DND-41 (cell line): ENCODE measurements around the gene TMEM63C.

Experiments
- CTCF ChIP-seq: IDR thresholded peaks from 2 replicates; pipeline ENCODE4 v1.5.1; 2012; ENCODE audit warnings: borderline replicate concordance, low read length, moderate library complexity, mild to moderate bottlenecking; ENCODE audit not compliant: poor library complexity, severe bottlenecking; ENCODE audit errors: extremely low read depth
- EZH2 ChIP-seq: IDR thresholded peaks from 3 replicates; pipeline ENCODE4 v1.6.1; 2012; ENCODE audit warnings: borderline replicate concordance, low read depth, mild to moderate bottlenecking, moderate library complexity, low read length, inconsistent platforms; ENCODE audit not compliant: severe bottlenecking

- TF ChIP-seq CTCF (no peak), EZH2 (no peak)
Observed at GRCh38 chr14:77131871-77132486, 49.6 kb upstream of the TMEM63C start.
